Gastroesophageal sphincter (tissue), 4 donors: Measurements from ENCODE around the gene SELENOO. TPM values are rescaled to one million over a fixed set of nuclear protein-coding genes. Genes with fewer than 3 reads are reported as not detected.
A peak's percentile ranks its signal among the peaks of the same experiment; 100 is the strongest.

Source experiments
- ATAC-seq: fragments of 150-250 bp; one replicate; pipeline ENCODE4 v1.9.1; 2016; ENCODE audit warnings: mild to moderate bottlenecking, moderate library complexity
- H3K27ac ChIP-seq, 4 donors: fragments of 200-600 bp; sonication (generic) in 3 of 4; 1 replicate in 3 of 4; 2 replicates in 1 of 4; pipeline ENCODE4 v1.5.1; 2016 to 2019
- H3K27me3 ChIP-seq: fragments of 200-600 bp; sonication (generic); one replicate; pipeline ENCODE4 v1.5.1; 2019
- H3K36me3 ChIP-seq, 2 donors: fragments of 200-600 bp; sonication (generic); one replicate each; pipeline ENCODE4 v1.5.1; 2019; ENCODE audit warnings: control low read depth in 1 of 2
- H3K4me1 ChIP-seq, 3 donors: fragments of 200-600 bp; sonication (generic); 1 replicate in 2 of 3; 2 replicates in 1 of 3; pipeline ENCODE4 v1.5.1; 2016 to 2019; ENCODE audit warnings: control low read depth in 2 of 3
- H3K4me3 ChIP-seq, 2 donors: fragments of 200-600 bp; sonication (generic); one replicate each; pipeline ENCODE4 v1.5.1; 2019; ENCODE audit warnings: mild to moderate bottlenecking in 1 of 2, moderate library complexity in 1 of 2
- H3K9me3 ChIP-seq, 3 donors: fragments of 200-600 bp; sonication (generic); one replicate each; pipeline ENCODE4 v1.5.1; 2017 to 2019; ENCODE audit warnings: control low read depth in 2 of 3
- EP300 ChIP-seq: sonication (generic); formaldehyde crosslinking; IDR thresholded peaks from one replicate; pipeline ENCODE4 v1.6.1; 2017; ENCODE audit warnings: antibody characterized with exemption, mild to moderate bottlenecking
- POLR2A ChIP-seq, 2 donors: fragments of 450-650 bp; IDR thresholded peaks; one replicate each; pipeline ENCODE4 v1.6.1; 2017; ENCODE audit warnings: antibody characterized with exemption in 2 of 2, mild to moderate bottlenecking in 2 of 2, moderate library complexity in 1 of 2
- POLR2AphosphoS5 ChIP-seq: sonication (generic); formaldehyde crosslinking; IDR thresholded peaks from one replicate; pipeline ENCODE4 v1.6.1; 2017; ENCODE audit warnings: antibody characterized with exemption
- WGBS, 2 donors: methylation state at CpG; one replicate each; pipeline ENCODE4 v1.1.5; 2018; ENCODE audit warnings: low coverage in 1 of 2; 5-methylcytosine and 5-hydroxymethylcytosine counted together
- total RNA-seq, 4 donors: library from RNA; depleted of rRNA; stranded (reverse); fragments of >200 nt; gene quantifications; one replicate each; pipeline ENCODE4 v1.1.0, GENCODE V29; 2016
- TF ChIP-seq, protein P1 (sequence below), 4 experiments: fragments of 200-600 bp in 2 of 4; fragments of 450-650 bp in 2 of 4; sonication (generic) in 1 of 4; IDR thresholded peaks; one replicate each; pipeline ENCODE4 v1.5.1; 2017 to 2019; ENCODE audit warnings: antibody characterized with exemption in 4 of 4, mild to moderate bottlenecking in 2 of 4, moderate library complexity in 2 of 4

The SELENOO gene
- total RNA-seq, 4 donors from 2014 or later, result 19.9 to 42.6 (median 27.3) TPM

DNA sequence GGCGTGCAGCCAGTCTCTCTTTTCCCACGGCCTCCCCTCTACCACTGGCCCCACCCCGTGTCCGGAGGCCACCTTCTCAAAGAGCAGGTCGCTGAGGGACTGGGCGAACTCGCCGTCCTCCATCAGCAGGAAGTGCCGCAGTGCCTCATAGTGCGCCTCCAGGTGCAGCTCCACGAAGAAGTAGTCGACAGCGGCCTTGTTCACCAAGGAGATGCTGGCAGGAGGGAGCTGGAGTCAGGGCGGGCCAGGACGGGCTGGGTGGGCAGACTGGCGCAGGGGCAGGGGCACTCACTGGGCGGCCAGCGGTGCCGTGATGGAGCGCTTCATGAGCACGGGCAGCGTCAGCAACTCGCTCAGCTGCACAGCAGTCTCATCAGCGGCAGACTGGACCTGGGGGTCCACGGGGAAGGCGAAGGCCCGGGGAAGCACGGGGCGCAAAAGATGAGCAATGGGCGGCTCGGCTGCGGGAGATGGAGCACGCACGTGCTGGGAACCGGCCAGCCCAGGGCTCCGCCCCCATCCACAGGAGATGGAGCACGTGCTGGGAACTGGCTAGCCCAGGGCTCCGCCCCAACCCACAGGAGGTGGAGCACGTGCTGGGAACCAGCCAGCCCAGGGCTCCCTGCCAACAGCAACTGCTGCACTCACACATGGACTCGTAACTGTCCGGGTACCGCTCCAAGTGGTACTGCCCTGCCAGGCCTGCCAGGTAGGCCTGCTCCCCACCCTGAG, 18.4 kb downstream of the SELENOO start:
- WGBS, 2 donors, result 28% methylated on average over 4 of the region's 42 CpGs; no CpG with 5 or more reads in 1 of the 2 donors
- peaks cover 0 to 24% (median 0%) of the 10 kb centered on the region in 3 donors for H3K4me1 ChIP-seq
- H3K36me3 ChIP-seq, result peaks cover 0 to 97% of the 10 kb centered on the region in 2 donors
- H3K4me3 ChIP-seq, result no peak overlapping the region
- peak; percentile 62 for TF ChIP-seq POLR2AphosphoS5
- TF ChIP-seq POLR2A (IDR thresholded peaks at IDR 0.05), result no peak
- TF ChIP-seq, protein P1, sequence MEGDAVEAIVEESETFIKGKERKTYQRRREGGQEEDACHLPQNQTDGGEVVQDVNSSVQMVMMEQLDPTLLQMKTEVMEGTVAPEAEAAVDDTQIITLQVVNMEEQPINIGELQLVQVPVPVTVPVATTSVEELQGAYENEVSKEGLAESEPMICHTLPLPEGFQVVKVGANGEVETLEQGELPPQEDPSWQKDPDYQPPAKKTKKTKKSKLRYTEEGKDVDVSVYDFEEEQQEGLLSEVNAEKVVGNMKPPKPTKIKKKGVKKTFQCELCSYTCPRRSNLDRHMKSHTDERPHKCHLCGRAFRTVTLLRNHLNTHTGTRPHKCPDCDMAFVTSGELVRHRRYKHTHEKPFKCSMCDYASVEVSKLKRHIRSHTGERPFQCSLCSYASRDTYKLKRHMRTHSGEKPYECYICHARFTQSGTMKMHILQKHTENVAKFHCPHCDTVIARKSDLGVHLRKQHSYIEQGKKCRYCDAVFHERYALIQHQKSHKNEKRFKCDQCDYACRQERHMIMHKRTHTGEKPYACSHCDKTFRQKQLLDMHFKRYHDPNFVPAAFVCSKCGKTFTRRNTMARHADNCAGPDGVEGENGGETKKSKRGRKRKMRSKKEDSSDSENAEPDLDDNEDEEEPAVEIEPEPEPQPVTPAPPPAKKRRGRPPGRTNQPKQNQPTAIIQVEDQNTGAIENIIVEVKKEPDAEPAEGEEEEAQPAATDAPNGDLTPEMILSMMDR (IDR thresholded peaks at IDR 0.05), result no peak
- no peak for TF ChIP-seq EP300
- H3K27ac ChIP-seq, result peak overlapping the region in 1 of 4 donors; percentile 51
- no peaks in the 10 kb centered on the region for H3K27me3 ChIP-seq
- no peaks in the 10 kb centered on the region for H3K9me3 ChIP-seq
- peak; percentile 84 for ATAC-seq

DNA sequence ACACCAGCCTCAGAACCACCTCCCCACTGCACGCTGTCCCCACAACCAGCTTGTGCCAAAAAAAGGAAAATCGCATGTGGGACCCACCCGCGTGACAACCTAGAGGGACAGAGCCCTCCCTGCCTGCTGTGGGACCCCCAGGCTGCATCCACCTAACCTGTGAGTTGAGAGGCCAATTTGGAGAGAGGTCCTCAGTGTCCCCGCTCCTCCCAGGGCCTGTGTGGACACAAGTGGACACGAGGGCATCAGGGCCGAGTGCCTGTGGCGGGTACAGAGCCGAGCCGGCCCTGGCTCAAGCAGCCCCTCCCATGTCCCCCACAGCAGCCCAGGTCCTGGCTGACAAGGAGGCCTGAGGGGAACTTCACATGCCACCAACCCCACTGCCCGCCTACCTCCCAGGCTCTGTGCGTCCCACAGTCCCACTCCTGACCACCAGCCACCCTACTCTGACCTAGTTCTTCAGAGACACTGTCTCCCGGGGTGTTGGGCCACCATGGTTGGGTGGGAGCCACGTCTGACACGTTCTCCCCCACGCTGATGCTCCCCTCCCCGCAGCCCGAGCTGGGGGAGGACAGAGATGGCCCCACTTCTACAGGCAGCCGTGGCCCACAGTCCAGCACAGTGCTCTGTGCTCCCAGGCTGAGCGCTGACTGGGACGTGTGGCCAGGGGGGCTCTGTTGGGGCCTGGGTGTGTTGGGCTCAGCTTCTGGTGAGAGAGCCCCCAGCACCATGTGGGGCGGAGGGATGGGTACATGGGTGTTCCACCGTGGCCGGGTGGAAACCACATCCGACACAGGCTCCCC, 19.2 kb downstream of the SELENOO start:
- Histone ChIP-seq H3K36me3 (peaks cover 0 to 97% of the 10 kb centered on the region in 2 donors), H3K27ac (peak overlapping the region in 1 of 4 donors; percentile 51), H3K4me1 (peaks cover 0 to 24% (median 0%) of the 10 kb centered on the region in 3 donors), H3K9me3 (no peaks in the 10 kb centered on the region), H3K27me3 (no peaks in the 10 kb centered on the region), H3K4me3 (no peak overlapping the region)
- no peak for ATAC-seq
- no CpG with 5 or more reads among the region's 25 CpGs for WGBS, 2 donors
- no peak for TF ChIP-seq EP300
- TF ChIP-seq, protein P1 (IDR thresholded peaks at IDR 0.05), result no peak
- no peak for TF ChIP-seq POLR2A (IDR thresholded peaks at IDR 0.05)
- TF ChIP-seq POLR2AphosphoS5, result no peak

DNA sequence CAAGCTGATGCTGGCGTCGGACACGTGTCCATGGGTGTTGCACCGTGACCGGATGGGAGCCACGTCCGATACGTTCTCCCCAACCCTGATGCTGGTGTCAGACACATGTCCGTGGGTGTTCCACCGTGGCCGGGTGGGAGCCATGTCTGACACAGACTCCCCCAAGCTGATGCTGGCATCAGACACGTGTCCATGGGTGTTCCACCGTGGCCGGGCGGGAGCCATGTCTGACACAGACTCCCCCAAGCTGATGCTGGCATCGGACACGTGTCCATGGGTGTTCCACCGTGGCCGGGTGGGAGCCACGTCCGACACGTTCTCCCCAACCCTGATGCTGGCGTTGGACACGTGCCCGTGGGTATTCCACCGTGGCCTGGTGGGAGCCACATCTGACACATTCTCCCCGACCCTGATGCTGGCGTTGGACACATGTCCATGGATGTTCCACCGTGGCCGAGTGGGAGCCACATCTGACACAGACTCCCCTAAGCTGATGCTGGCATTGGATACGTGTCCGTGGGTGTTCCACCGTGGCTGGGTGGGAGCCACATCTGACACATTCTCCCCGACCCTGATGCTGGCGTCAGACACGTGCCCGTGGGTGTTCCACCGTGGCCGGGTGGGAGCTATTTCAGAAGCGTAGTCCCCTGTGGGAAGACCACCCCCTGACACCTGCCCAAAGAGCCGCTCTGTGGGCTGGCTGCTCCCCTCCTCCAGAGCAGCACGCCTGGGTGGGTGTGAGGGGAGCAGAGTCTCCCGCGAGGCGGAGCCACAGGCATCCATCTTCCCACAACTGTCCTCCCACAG, 20.0 kb downstream of the SELENOO start:
- H3K4me1 ChIP-seq, result peaks cover 0 to 17% (median 0%) of the 10 kb centered on the region in 3 donors
- no peak for ATAC-seq
- no peak overlapping the region for H3K27ac ChIP-seq
- TF ChIP-seq, protein P1 (IDR thresholded peaks at IDR 0.05), result no peak
- TF ChIP-seq POLR2AphosphoS5 (no peak), POLR2A (IDR thresholded peaks at IDR 0.05) (no peak), EP300 (no peak)
- 76% methylated on average over 3 of the region's 45 CpGs; no CpG with 5 or more reads in 1 of the 2 donors for WGBS, 2 donors
- H3K36me3 ChIP-seq, result peaks cover 0 to 97% of the 10 kb centered on the region in 2 donors
- H3K4me3 ChIP-seq, result no peak overlapping the region
- no peaks in the 10 kb centered on the region for H3K27me3 ChIP-seq
- no peaks in the 10 kb centered on the region for H3K9me3 ChIP-seq

DNA sequence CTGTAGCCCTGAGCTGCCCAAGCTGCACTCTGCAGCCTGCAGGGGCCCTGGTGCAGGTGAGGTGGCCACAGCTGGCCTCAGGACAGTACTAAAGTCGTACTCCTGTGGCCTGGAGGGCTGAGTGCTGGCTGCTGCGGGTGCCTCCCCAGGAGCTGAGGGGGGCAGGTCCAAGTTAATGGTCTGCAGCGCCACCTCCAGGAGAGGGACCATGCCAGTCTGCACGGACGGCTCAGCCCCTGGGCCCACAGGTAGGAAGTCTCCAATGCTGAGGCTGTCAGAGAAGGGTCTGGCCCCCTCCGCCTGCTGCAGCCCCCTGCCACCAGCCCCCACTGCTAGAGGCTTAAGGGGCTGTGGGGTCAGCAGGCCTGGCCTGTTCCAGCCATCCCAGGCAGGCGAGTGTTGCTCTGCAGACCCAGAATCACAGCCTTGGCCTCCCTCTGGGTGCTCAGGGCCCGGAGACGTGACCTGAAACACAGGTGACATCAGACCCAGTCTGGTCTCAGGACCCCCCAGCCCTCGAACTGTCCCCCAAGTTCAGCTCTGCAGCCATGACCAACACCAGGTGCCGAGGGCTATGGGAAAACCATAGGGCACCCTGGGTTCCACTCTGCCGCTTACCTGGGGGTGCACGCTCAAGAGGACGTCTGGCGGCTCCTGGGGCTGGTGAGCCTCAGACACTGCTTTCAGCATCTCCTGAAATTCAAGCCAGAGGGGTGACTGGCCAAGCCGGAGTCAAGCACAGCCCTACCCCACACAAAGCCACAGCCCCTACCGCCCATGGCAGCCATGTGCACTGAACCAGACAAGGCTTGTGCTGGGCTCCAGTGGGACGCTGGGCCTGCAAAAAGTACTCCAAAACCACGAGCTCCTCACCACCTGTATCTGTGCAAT, 20.8 kb downstream of the SELENOO start:
- peaks cover 0 to 13% (median 0%) of the 10 kb centered on the region in 3 donors for H3K4me1 ChIP-seq
- 40 to 100% methylated on average over 1 of the region's 19 CpGs for WGBS, 2 donors
- H3K36me3 ChIP-seq, result peaks cover 0 to 97% of the 10 kb centered on the region in 2 donors
- no peak overlapping the region for H3K27ac ChIP-seq
- TF ChIP-seq POLR2AphosphoS5 (no peak), EP300 (no peak), POLR2A (IDR thresholded peaks at IDR 0.05) (no peak)
- TF ChIP-seq, protein P1 (IDR thresholded peaks at IDR 0.05), result no peak
- H3K4me3 ChIP-seq, result no peak overlapping the region
- no peaks in the 10 kb centered on the region for H3K9me3 ChIP-seq
- no peaks in the 10 kb centered on the region for H3K27me3 ChIP-seq
- no peak for ATAC-seq
